Endothelial cell (in vitro differentiated cells): ENCODE measurements around the gene GPER1. TPM values are rescaled to one million over a fixed set of nuclear protein-coding genes. Genes with fewer than 3 reads are reported as not detected.
A peak's percentile ranks its signal among the peaks of the same experiment; 100 is the strongest.

Experiments
- DNase-seq: peaks from one replicate; pipeline ENCODE4 v3.0.0; 2021; ENCODE audit warnings: low spot score
- H3K27ac Mint-ChIP-seq: one replicate; pipeline ENCODE4 v1.8.0; 2021; ENCODE audit warnings: mixed read lengths, inconsistent platforms; ENCODE audit not compliant: unreplicated experiment
- H3K27me3 Mint-ChIP-seq: one replicate; pipeline ENCODE4 v1.8.0; 2021; ENCODE audit warnings: mild to moderate bottlenecking, moderate library complexity, mixed read lengths, inconsistent platforms; ENCODE audit not compliant: unreplicated experiment
- H3K36me3 Mint-ChIP-seq: one replicate; pipeline ENCODE4 v1.8.0; 2021; ENCODE audit warnings: mild to moderate bottlenecking, low read depth, mixed read lengths, inconsistent platforms; ENCODE audit not compliant: unreplicated experiment
- H3K4me1 Mint-ChIP-seq: one replicate; pipeline ENCODE4 v1.8.0; 2021; ENCODE audit warnings: mild to moderate bottlenecking, mixed read lengths, inconsistent platforms; ENCODE audit not compliant: unreplicated experiment
- H3K4me3 Mint-ChIP-seq: one replicate; pipeline ENCODE4 v1.8.0; 2021; ENCODE audit warnings: mild to moderate bottlenecking, mixed read lengths, inconsistent platforms; ENCODE audit not compliant: unreplicated experiment
- H3K9me3 Mint-ChIP-seq: one replicate; pipeline ENCODE4 v1.8.0; 2021; ENCODE audit warnings: mixed read lengths, inconsistent platforms; ENCODE audit not compliant: unreplicated experiment
- CTCF ChIP-seq: fragments of 200-600 bp; sonication (generic); IDR thresholded peaks from one replicate; pipeline ENCODE4 v1.5.0; 2021; ENCODE audit warnings: antibody characterized with exemption; ENCODE audit not compliant: unreplicated experiment
- total RNA-seq: library from RNA; stranded (reverse); fragmentation: NEBNext Ultra II Directional; extraction: Animal tissue kit (Norgen Biotek cat#: 25700); gene quantifications from one replicate; pipeline ENCODE4 v1.2.1, GENCODE V29; 2021; ENCODE audit not compliant: unreplicated experiment

The GPER1 gene
- total RNA-seq, 1 donor from 2014 or later: 0.72 TPM

GRCh38 chr7:1091644-1092027, 3.7 kb downstream of the GPER1 start:
- peaks cover 3% of the 10 kb centered on the region for H3K27me3 Mint-ChIP-seq
- TF ChIP-seq CTCF: no peak
- peak overlapping the region; percentile 63 for H3K4me3 Mint-ChIP-seq
- no peaks in the 10 kb centered on the region for H3K9me3 Mint-ChIP-seq
- H3K36me3 Mint-ChIP-seq: peaks cover 7% of the 10 kb centered on the region
- no peak for DNase-seq
- peaks cover 8% of the 10 kb centered on the region for H3K4me1 Mint-ChIP-seq
- H3K27ac Mint-ChIP-seq: no peak overlapping the region

GRCh38 chr7:1092161-1092632, 4.3 kb downstream of the GPER1 start:
- DNase-seq: no peak
- Mint-ChIP-seq H3K4me3 (peak overlapping the region; percentile 63), H3K27me3 (peaks cover 3% of the 10 kb centered on the region), H3K9me3 (no peaks in the 10 kb centered on the region), H3K27ac (no peak overlapping the region), H3K4me1 (peaks cover 5% of the 10 kb centered on the region), H3K36me3 (peaks cover 7% of the 10 kb centered on the region)
- TF ChIP-seq CTCF: no peak

GRCh38 chr7:1092806-1093501, 5.0 kb downstream of the GPER1 start:
- TF ChIP-seq CTCF: no peak
- DNase-seq: no peak
- H3K4me1 Mint-ChIP-seq: peaks cover 11% of the 10 kb centered on the region
- H3K27ac Mint-ChIP-seq: no peak overlapping the region
- no peak overlapping the region for H3K4me3 Mint-ChIP-seq
- H3K36me3 Mint-ChIP-seq: peaks cover 13% of the 10 kb centered on the region
- H3K9me3 Mint-ChIP-seq: no peaks in the 10 kb centered on the region
- peaks cover 4% of the 10 kb centered on the region for H3K27me3 Mint-ChIP-seq

GRCh38 chr7:1093502-1093843, 5.6 kb downstream of the GPER1 start:
- peaks cover 14% of the 10 kb centered on the region for H3K4me1 Mint-ChIP-seq
- no peak overlapping the region for H3K4me3 Mint-ChIP-seq
- DNase-seq: no peak
- no peak for TF ChIP-seq CTCF
- peaks cover 6% of the 10 kb centered on the region for H3K27me3 Mint-ChIP-seq
- H3K9me3 Mint-ChIP-seq: no peaks in the 10 kb centered on the region
- no peak overlapping the region for H3K27ac Mint-ChIP-seq
- peaks cover 18% of the 10 kb centered on the region for H3K36me3 Mint-ChIP-seq

GRCh38 chr7:1093916-1094508, 6.1 kb downstream of the GPER1 start:
- Mint-ChIP-seq H3K4me1 (peaks cover 14% of the 10 kb centered on the region), H3K27me3 (peaks cover 6% of the 10 kb centered on the region), H3K27ac (peak overlapping the region; percentile 70), H3K9me3 (no peaks in the 10 kb centered on the region), H3K36me3 (peaks cover 22% of the 10 kb centered on the region), H3K4me3 (no peak overlapping the region)
- DNase-seq: no peak
- no peak for TF ChIP-seq CTCF
